ENCODE measurements around the gene ANKRD6.
"Not testable (repeated sequence)": the region's sequence is repeated elsewhere in the genome, so short reads cannot be mapped to it uniquely, and the experiment has no call there.

ANKRD6 gene

DNA sequence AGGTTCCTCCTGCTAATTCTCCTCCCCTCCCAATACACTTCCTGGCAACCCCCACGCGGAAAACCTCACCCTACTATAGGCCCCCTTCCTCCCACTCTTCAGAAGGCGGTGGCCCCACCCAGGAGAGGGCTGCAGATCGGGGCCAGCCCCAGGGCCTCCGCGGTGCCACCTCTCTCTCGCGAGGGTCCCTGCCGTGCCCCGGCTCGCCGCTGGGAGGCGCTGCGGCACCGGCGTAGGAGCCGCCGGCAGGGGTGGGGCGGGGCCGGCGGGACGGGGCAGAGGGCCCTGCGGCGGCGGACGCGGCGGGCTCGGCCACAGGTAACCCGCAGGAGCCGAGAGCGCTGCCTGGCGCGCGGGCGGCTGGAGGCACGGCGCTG is at the start of gene ANKRD6:
Gene ANKRD6 (plus strand): TSS at position 278 of the 377 bp plus-strand sequence. CDS start 133,825 bp downstream, outside the sequence.
- peak; percentile 77 to 81 for DNase-seq (ENCODE audit: low read depth in 2 of 2)

DNA sequence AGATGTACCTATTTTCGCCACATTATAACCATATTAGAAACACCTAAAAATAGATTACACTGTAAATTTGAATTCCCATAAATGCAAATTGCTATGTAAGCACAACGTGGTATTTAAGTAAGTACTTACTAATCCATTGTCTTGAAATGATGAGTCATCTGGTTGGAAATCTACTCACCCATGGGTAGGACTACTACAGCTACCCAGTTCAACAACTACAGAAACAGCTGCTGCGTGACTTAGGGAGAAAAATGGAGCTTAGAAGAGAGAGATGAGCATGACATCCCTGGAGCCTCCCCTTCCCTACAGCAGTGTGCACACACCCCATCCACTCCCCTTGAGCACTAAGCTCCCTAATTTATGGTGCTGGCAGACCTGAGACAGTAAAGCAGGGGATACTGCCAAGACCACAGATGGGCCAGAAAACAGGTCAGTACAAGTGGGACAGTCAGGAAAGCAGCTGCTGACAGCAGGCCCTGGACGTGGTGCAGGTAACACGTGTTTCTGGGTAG is 47.7 kb upstream of the ANKRD6 start:
- DNase-seq (ENCODE audit: low read depth in 2 of 2), result no peak

- DNase-seq (ENCODE audit: low read depth in 2 of 2), result no peak
Observed at GRCh38 chr6:89385846-89386245, 47.1 kb upstream of the ANKRD6 start.

- no peak for DNase-seq (ENCODE audit: low read depth in 2 of 2)
Observed at GRCh38 chr6:89386917-89387491, 45.9 kb upstream of the ANKRD6 start.

GRCh38 chr6:89387516-89388201 is 45.3 kb upstream of the ANKRD6 start:
- no peak for DNase-seq (ENCODE audit: low read depth in 2 of 2)

DNA sequence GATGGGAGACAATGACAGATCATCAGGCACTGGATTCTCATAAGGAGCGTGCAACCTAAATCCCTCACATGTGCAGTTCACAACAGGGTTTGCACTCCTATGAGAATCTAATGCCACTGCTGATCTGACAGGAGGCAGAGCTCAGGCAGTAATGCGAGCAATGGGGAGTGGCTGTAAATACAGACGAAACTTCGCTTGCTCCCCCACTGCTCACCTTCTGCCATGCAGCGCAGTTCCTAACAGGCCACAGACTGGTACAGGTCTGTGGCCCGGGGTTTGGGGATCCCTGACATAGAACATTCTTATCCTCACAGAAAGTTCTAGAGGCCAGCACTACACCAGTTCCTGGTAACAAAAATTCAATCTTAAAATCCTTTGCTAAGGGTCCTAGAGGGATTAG is 44.1 kb upstream of the ANKRD6 start:
- no peak for DNase-seq (ENCODE audit: low read depth in 2 of 2)

GRCh38 chr6:89392823-89393222 is 40.1 kb upstream of the ANKRD6 start:
- DNase-seq (ENCODE audit: low read depth in 2 of 2), result no peak

GRCh38 chr6:89393659-89394058 is 39.3 kb upstream of the ANKRD6 start:
- no peak for DNase-seq (ENCODE audit: low read depth in 2 of 2)

DNA sequence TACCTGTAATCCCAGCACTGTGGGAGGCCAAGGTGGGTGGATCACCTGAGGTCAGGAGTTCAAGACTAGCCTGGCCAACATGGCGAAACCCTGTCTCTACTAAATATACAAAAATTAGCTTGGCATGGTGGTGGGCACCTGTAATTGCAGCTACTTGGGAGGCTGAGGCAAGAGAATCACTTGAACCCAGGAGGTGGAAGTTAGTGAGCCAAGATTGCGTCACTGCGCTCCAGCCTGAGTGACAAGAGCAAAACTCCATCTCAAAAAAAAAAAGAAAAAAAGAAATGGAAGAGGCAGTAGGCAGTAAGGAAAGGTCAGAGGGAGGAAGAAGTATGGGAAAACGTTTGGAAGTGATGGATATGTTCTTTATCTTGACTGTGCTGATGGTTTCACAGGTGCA is 35.1 kb upstream of the ANKRD6 start:
- DNase-seq (ENCODE audit: low read depth in 2 of 2), result not testable (repeated sequence)

DNA sequence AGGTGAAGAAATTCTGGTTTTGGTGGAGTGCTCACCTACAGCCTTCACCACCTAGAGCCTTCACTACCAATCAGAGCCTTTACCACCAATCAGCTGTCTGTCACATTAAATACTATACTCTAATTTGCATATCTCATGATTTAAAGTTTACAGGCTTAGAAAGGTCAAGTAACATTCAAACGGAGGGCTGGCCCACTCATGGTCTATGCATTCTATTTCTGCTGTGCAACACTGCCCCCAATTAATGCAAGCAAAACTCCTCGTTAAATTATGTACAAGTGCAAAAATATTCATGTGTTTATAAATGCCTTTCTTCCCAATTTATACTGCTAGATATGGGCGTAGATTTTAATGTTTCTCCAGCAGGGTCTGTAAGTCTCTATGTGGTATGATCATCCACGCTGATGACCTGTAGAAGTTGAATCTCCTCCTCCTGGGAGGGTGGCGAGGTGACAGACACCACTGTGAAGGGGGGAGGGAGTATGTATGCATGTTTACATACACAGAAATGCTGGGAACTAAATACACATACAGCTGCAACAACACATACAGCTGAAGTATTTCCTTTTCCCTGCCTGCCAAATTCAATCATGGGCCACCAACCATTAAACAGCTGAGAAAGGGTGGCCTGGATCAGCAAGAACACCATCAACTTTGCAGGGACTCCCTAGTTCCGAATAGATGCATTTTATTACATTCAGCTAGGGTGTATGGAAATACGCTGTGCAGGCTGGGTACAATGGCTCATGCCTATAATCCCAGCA is 34.0 kb upstream of the ANKRD6 start:
- DNase-seq (ENCODE audit: low read depth in 2 of 2), result no peak

GRCh38 chr6:89400050-89400449 is 32.9 kb upstream of the ANKRD6 start:
- DNase-seq (ENCODE audit: low read depth in 2 of 2), result no peak

GRCh38 chr6:89400912-89401399 is 32.0 kb upstream of the ANKRD6 start:
- DNase-seq (ENCODE audit: low read depth in 2 of 2), result no peak

DNA sequence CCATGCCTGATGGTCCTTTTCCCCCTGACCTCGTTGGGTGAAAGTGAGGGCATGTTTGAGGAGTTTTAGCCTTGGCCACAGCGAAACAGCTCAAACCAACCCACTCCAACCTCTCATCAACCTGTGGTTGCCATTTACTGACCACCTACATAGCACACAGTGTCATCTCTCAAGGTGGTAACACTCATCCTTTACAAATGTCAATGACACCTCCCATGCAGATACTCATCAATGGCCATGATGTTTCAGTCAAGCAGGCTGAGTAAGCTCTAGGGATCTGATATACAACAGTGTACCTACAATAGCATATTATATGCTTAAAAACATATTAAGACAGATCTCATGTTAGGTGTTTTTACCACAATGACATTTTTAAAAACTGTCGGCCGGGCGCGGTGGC is 30.2 kb upstream of the ANKRD6 start:
- no peak for DNase-seq (ENCODE audit: low read depth in 2 of 2)

- no peak for DNase-seq (ENCODE audit: low read depth in 2 of 2)
Observed at GRCh38 chr6:89404512-89404911, 28.4 kb upstream of the ANKRD6 start.

GRCh38 chr6:89406141-89406540 is 26.8 kb upstream of the ANKRD6 start:
- DNase-seq (ENCODE audit: low read depth in 2 of 2), result no peak

- no peak for DNase-seq (ENCODE audit: low read depth in 2 of 2)
Observed at GRCh38 chr6:89409461-89410035, 23.4 kb upstream of the ANKRD6 start.

DNA sequence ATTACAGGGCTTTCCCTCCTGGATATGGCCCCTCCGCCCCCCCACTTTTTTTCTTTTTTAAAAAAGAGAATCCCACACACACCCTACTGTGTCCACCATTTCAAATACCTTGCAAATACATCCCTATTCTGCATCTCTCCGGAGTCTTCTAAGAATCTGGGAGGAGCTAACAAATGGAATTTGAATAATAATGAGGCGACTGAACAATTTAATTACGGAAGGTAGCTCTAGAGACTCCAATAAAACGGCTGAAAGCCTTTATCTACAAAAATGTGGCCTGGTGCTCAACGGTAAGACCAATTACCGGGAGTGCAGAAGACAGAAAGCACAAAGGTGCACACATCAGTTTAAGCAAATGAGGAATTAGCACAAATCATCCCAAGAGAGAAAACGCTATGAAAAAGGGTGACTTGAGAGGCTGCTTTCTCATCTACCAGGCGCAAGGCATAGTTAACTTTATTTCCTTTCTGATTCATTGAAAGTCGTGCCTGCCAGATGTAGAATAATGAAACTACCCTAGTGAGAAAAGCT is 22.7 kb upstream of the ANKRD6 start:
- DNase-seq (ENCODE audit: low read depth in 2 of 2), result no peak

DNA sequence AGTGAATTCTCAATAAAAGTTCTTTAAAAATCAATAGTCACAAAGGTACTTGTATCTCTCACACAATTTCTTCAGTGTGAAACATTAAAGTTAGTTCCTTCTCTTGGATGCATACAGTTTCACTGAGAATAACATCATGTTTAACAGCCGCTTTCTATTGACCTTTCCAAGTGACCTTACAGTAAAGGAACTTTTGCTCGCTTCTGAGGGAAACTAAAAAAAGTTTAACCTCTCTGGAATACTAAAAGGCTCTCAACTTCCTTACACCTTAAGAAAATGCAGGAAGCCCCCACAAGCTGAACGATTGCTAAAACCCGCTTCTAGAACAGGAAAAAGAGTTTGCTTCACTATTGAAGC is 22.2 kb upstream of the ANKRD6 start:
- no peak for DNase-seq (ENCODE audit: low read depth in 2 of 2)

DNA sequence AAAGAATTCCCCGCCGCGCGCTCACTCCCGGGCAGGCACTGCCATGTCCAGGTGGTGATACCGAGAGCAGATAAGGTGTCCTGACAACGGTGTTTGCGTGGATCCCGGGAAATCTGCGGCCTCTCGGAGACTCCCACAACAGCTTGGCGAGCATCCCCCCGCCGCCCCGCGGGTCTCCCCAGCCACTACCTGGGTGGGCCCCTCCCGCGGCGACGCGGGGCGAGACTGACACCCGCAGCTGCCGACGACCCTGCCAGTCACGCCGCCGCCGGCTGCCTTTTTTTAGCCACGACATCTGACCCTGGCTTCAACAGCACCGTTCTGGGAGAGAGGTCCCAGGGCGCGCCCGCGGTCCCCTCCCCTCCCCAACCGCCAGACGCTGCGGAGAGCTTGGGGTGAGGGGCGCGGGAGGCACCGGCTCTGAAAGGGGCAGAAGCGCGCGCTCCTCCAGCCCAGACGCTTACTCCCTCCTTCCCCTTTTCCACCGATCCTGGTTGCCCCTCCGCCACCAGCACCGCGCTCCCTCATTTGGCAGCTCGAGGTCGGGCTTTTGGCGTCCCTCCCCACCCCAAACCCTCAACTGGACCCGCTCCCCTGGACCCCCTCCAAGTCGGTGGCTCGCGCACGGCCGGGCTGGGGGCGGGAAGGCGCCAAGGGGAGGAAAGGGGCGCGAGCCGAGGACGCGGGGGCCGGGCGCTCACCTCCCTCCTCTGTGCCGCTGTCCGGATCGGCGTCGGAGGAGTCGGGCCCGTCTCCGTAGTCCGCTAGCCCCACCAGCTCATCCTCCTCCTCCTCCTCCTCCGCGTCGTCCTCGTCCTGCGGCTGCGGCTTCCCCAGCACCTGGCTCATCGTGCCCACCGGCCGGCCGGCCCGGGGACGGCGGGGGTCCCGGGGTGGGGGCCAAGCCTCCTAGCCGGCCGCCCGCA is 21.5 kb upstream of the ANKRD6 start:
- DNase-seq (ENCODE audit: low read depth in 2 of 2), result peak in 1 of 2 donors; percentile 13

GRCh38 chr6:89412071-89413005 is 20.6 kb upstream of the ANKRD6 start, which contains the start of gene RRAGD:
Gene RRAGD (minus strand): TSS chr6:89412273. CDS start chr6:89411993, 280 bp downstream.
- peak; percentile 29 to 50 for DNase-seq (ENCODE audit: low read depth in 2 of 2)
